ENCODE data around the gene C16orf89. TPM values are rescaled to one million over a fixed set of nuclear protein-coding genes. Genes with fewer than 3 reads are reported as not detected.

Gene C16orf89
- total RNA-seq, 4 donors from 2014 or later, result not detected

- ATAC-seq (no peak), DNase-seq (no peak)
- in situ Hi-C loops (cut with MboI; ENCODE audit: low sequenced_read_pairs in 4 of 4), result no loop called here
- Histone ChIP-seq H3K9me3 (no peaks in the 10 kb centered on the region), H3K4me1 (peaks cover 8 to 13% of the 10 kb centered on the region in 2 donors), H3K27ac (no peak overlapping the region), H3K36me3 (peaks cover 0 to 8% of the 10 kb centered on the region in 2 donors), H3K4me3 (no peak overlapping the region), H3K27me3 (no peaks in the 10 kb centered on the region)
- intact Hi-C loops (cut with DNase I; ENCODE audit: low total_unique reads), result loop anchor here (10.0 kb wide), 1 partner anchor 455 kb away; the partner anchor contains the start of gene UBALD1
- TF ChIP-seq CTCF (IDR thresholded peaks at IDR 0.05 in 4 of 5, conservative IDR thresholded peaks at IDR 0.05 in 1 of 5) (no peak), POLR2A (IDR thresholded peaks at IDR 0.05) (no peak)
Observed at GRCh38 chr16:5069854-5070253, 4.1 kb upstream of the C16orf89 start.

GRCh38 chr16:5069048-5069447 lies 3.3 kb upstream of the C16orf89 start:
- DNase-seq (no peak), ATAC-seq (no peak)
- in situ Hi-C loops (cut with MboI; ENCODE audit: low sequenced_read_pairs in 4 of 4), result no loop called here
- no peak overlapping the region for H3K4me3 ChIP-seq
- intact Hi-C loops (cut with DNase I; ENCODE audit: low total_unique reads), result no loop called here
- H3K36me3 ChIP-seq, result no peaks in the 10 kb centered on the region
- TF ChIP-seq CTCF (IDR thresholded peaks at IDR 0.05 in 4 of 5, conservative IDR thresholded peaks at IDR 0.05 in 1 of 5), result no peak
- H3K27ac ChIP-seq, result no peak overlapping the region
- H3K4me1 ChIP-seq, result peaks cover 8 to 13% of the 10 kb centered on the region in 2 donors
- H3K9me3 ChIP-seq, result no peaks in the 10 kb centered on the region
- H3K27me3 ChIP-seq, result no peaks in the 10 kb centered on the region

- H3K9me3 ChIP-seq, result no peaks in the 10 kb centered on the region
- peaks cover 0 to 5% of the 10 kb centered on the region in 2 donors for H3K4me1 ChIP-seq
- H3K36me3 ChIP-seq, result no peaks in the 10 kb centered on the region
- DNase-seq, result no peak
- H3K27ac ChIP-seq, result no peak overlapping the region
- no peak for ATAC-seq
- in situ Hi-C loops (cut with MboI; ENCODE audit: low sequenced_read_pairs in 4 of 4), result no loop called here
- H3K4me3 ChIP-seq, result no peak overlapping the region
- intact Hi-C loops (cut with DNase I; ENCODE audit: low total_unique reads), result no loop called here
- no peak for TF ChIP-seq CTCF (IDR thresholded peaks at IDR 0.05 in 4 of 5, conservative IDR thresholded peaks at IDR 0.05 in 1 of 5)
- no peak for TF ChIP-seq POLR2A (IDR thresholded peaks at IDR 0.05)
- no peaks in the 10 kb centered on the region for H3K27me3 ChIP-seq
Observed at GRCh38 chr16:5066511-5066910, 755 bp upstream of the C16orf89 start.

GRCh38 chr16:5065326-5065725 lies 430 bp downstream of the C16orf89 start:
- H3K4me3 ChIP-seq, result no peak overlapping the region
- no peak for TF ChIP-seq POLR2A (IDR thresholded peaks at IDR 0.05)
- no peak for DNase-seq

GRCh38 chr16:5064915-5065314 lies 841 bp downstream of the C16orf89 start:
- H3K27ac ChIP-seq, result no peak overlapping the region
- no peaks in the 10 kb centered on the region for H3K4me1 ChIP-seq
- intact Hi-C loops (cut with DNase I; ENCODE audit: low total_unique reads), result no loop called here
- no peak overlapping the region for H3K4me3 ChIP-seq
- in situ Hi-C loops (cut with MboI; ENCODE audit: low sequenced_read_pairs in 4 of 4), result no loop called here
- H3K36me3 ChIP-seq, result no peaks in the 10 kb centered on the region
- no peaks in the 10 kb centered on the region for H3K9me3 ChIP-seq
- ATAC-seq, result no peak
- no peak for TF ChIP-seq CTCF (IDR thresholded peaks at IDR 0.05 in 4 of 5, conservative IDR thresholded peaks at IDR 0.05 in 1 of 5)
- TF ChIP-seq POLR2A (IDR thresholded peaks at IDR 0.05), result no peak
- no peak for DNase-seq
- H3K27me3 ChIP-seq, result no peaks in the 10 kb centered on the region

More at GRCh38 chr16:5065326-5065725, 430 bp downstream of the C16orf89 start:
- Histone ChIP-seq H3K27me3 (no peaks in the 10 kb centered on the region), H3K9me3 (no peaks in the 10 kb centered on the region), H3K27ac (no peak overlapping the region), H3K36me3 (no peaks in the 10 kb centered on the region), H3K4me1 (no peaks in the 10 kb centered on the region)
- in situ Hi-C loops (cut with MboI; ENCODE audit: low sequenced_read_pairs in 4 of 4), result no loop called here
- intact Hi-C loops (cut with DNase I; ENCODE audit: low total_unique reads), result no loop called here
- no peak for ATAC-seq

Measured in gastrocnemius medialis (tissue), 4 donors.